BLaER1 treated with 17β-estradiol and CSF1 and Interleukin-3, amounts not matched to agents 10 nM and 100 nM (cell line): ENCODE data around the gene DTNBP1.
A peak's percentile ranks its signal among the peaks of the same experiment; 100 is the strongest.

ENCODE experiments used
- H3K27ac ChIP-seq, 11 experiments: shearing (Covaris generic); formaldehyde crosslinking; 2 replicates each; pipeline ENCODE4 v1.8.1; 2022
- H3K27me3 ChIP-seq, 11 experiments: shearing (Covaris generic); formaldehyde crosslinking; 2 replicates each; pipeline ENCODE4 v1.8.1; 2022
- H3K36me3 ChIP-seq, 11 experiments: shearing (Covaris generic); formaldehyde crosslinking; 2 replicates each; pipeline ENCODE4 v1.8.1; 2022
- H3K4me1 ChIP-seq, 10 experiments: shearing (Covaris generic); formaldehyde crosslinking; 2 replicates each; pipeline ENCODE4 v1.8.1; 2022
- H3K4me2 ChIP-seq, 11 experiments: shearing (Covaris generic); formaldehyde crosslinking; 2 replicates each; pipeline ENCODE4 v1.8.1; 2022
- H3K4me3 ChIP-seq, 10 experiments: shearing (Covaris generic); formaldehyde crosslinking; 2 replicates each; pipeline ENCODE4 v1.8.1; 2022
- H3K9ac ChIP-seq, 11 experiments: shearing (Covaris generic); formaldehyde crosslinking; 2 replicates each; pipeline ENCODE4 v1.8.1; 2022
- H3K9me3 ChIP-seq, 11 experiments: shearing (Covaris generic); formaldehyde crosslinking; replicated peaks in 1 of 11; 2 replicates each; pipeline ENCODE4 v1.8.1; 2022
- H4K20me1 ChIP-seq, 11 experiments: shearing (Covaris generic); formaldehyde crosslinking; 2 replicates each; pipeline ENCODE4 v1.8.1; 2022
- Cebpa-rat ChIP-seq, 11 experiments: shearing (Covaris generic); IDR thresholded peaks; 2 replicates each; pipeline ENCODE4 v1.8.1; 2022

Gene DTNBP1

GRCh38 chr6:15513131-15513771, 149.6 kb downstream of the DTNBP1 start:
- peaks cover 0 to 27% (median 16%) of the 10 kb centered on the region in 10 experiments; a peak in 14 of 20 replicates for H3K4me1 ChIP-seq
- no peak for TF ChIP-seq Cebpa-rat (IDR thresholded peaks at IDR 0.05)
- H3K27me3 ChIP-seq, result no peaks in the 10 kb centered on the region
- H4K20me1 ChIP-seq, result peaks cover 13 to 91% (median 72%) of the 10 kb centered on the region in 11 experiments; a peak in 21 of 22 replicates
- peak overlapping the region in 5 of 11 experiments; percentile 16 to 48 (median 35); a peak in 8 of 22 replicates for H3K27ac ChIP-seq
- no peaks in the 10 kb centered on the region for H3K9me3 ChIP-seq
- peaks cover 95 to 100% (median 99%) of the 10 kb centered on the region in 11 experiments for H3K36me3 ChIP-seq
- H3K9ac ChIP-seq, result no peak overlapping the region
- peak overlapping the region in 5 of 11 experiments; percentile 4 to 56 (median 31); a peak in 7 of 22 replicates for H3K4me2 ChIP-seq
- H3K4me3 ChIP-seq, result no peak overlapping the region

DNA sequence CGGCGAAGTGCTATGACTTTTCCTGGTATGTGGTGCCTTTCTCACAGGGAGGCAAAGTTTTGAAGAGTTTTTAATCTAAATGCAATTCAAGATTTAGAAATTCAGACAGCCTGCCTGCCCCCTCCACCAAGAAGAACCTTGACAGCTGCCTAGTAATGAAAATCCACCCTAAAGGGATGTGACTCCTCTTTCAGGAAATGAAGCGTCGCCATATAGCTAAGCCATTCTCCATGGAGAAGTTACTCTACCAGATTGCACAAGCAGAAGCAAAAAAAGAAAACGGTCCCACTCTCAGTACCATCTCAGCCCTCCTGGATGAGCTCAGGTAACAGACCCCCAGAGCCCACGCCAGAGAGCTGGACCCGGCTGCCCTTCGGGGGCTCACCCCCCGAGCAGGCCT, 150.1 kb downstream of the DTNBP1 start:
- Histone ChIP-seq H3K4me3 (no peak overlapping the region), H3K36me3 (peaks cover 95 to 100% (median 99%) of the 10 kb centered on the region in 11 experiments), H3K9ac (no peak overlapping the region), H4K20me1 (peaks cover 13 to 91% (median 71%) of the 10 kb centered on the region in 11 experiments; a peak in 21 of 22 replicates), H3K9me3 (no peaks in the 10 kb centered on the region), H3K4me1 (peaks cover 0 to 30% (median 16%) of the 10 kb centered on the region in 10 experiments; a peak in 14 of 20 replicates), H3K27me3 (no peaks in the 10 kb centered on the region), H3K27ac (peak overlapping the region in 4 of 11 experiments; percentile 16 to 48 (median 39); a peak in 6 of 22 replicates), H3K4me2 (peak overlapping the region in 5 of 11 experiments; percentile 4 to 56 (median 31); a peak in 8 of 22 replicates)
- no peak for TF ChIP-seq Cebpa-rat (IDR thresholded peaks at IDR 0.05)

GRCh38 chr6:15512126-15512525, 150.7 kb downstream of the DTNBP1 start:
- H3K36me3 ChIP-seq, result peaks cover 95 to 100% (median 99%) of the 10 kb centered on the region in 11 experiments
- H3K27me3 ChIP-seq, result no peaks in the 10 kb centered on the region
- no peak for TF ChIP-seq Cebpa-rat (IDR thresholded peaks at IDR 0.05)

GRCh38 chr6:15511248-15512125, 151.3 kb downstream of the DTNBP1 start:
- Histone ChIP-seq H3K27ac (no peak overlapping the region), H3K36me3 (peaks cover 95 to 100% (median 99%) of the 10 kb centered on the region in 11 experiments), H3K9me3 (no peaks in the 10 kb centered on the region)

More at GRCh38 chr6:15512126-15512525, 150.7 kb downstream of the DTNBP1 start:
- H3K9me3 ChIP-seq, result no peaks in the 10 kb centered on the region
- no peak overlapping the region for H3K9ac ChIP-seq
- H3K4me3 ChIP-seq, result no peak overlapping the region
- H3K27ac ChIP-seq, result no peak overlapping the region
- peaks cover 0 to 30% (median 16%) of the 10 kb centered on the region in 10 experiments; a peak in 14 of 20 replicates for H3K4me1 ChIP-seq
- peak overlapping the region in 5 of 11 experiments; percentile 4 to 56 (median 31); a peak in 3 of 22 replicates for H3K4me2 ChIP-seq
- peaks cover 19 to 91% (median 67%) of the 10 kb centered on the region in 11 experiments; a peak in 21 of 22 replicates for H4K20me1 ChIP-seq

GRCh38 chr6:15510536-15511247, 152.1 kb downstream of the DTNBP1 start:
- peak overlapping the region in 3 of 11 experiments; percentile 9 to 31 (median 13); a peak in 4 of 22 replicates for H3K27ac ChIP-seq
- peaks cover 31 to 98% (median 72%) of the 10 kb centered on the region in 11 experiments; a peak in 21 of 22 replicates for H4K20me1 ChIP-seq
- no peak overlapping the region for H3K4me3 ChIP-seq
- peaks cover 97 to 100% (median 99%) of the 10 kb centered on the region in 11 experiments for H3K36me3 ChIP-seq
- no peaks in the 10 kb centered on the region for H3K9me3 ChIP-seq
- no peaks in the 10 kb centered on the region for H3K27me3 ChIP-seq
- H3K4me2 ChIP-seq, result no peak overlapping the region
- no peak for TF ChIP-seq Cebpa-rat (IDR thresholded peaks at IDR 0.05)
- peaks cover 0 to 30% (median 16%) of the 10 kb centered on the region in 10 experiments; a peak in 14 of 20 replicates for H3K4me1 ChIP-seq
- no peak overlapping the region; a peak in 1 of 22 replicates for H3K9ac ChIP-seq

More at GRCh38 chr6:15511248-15512125, 151.3 kb downstream of the DTNBP1 start:
- no peaks in the 10 kb centered on the region for H3K27me3 ChIP-seq
- no peak overlapping the region for H3K9ac ChIP-seq
- peaks cover 26 to 92% (median 72%) of the 10 kb centered on the region in 11 experiments; a peak in 21 of 22 replicates for H4K20me1 ChIP-seq
- no peak for TF ChIP-seq Cebpa-rat (IDR thresholded peaks at IDR 0.05)
- H3K4me1 ChIP-seq, result peaks cover 0 to 30% (median 16%) of the 10 kb centered on the region in 10 experiments; a peak in 14 of 20 replicates
- H3K4me2 ChIP-seq, result no peak overlapping the region; a peak in 1 of 22 replicates
- H3K4me3 ChIP-seq, result no peak overlapping the region

- Histone ChIP-seq H4K20me1 (peaks cover 31 to 98% (median 73%) of the 10 kb centered on the region in 11 experiments; a peak in 21 of 22 replicates), H3K4me2 (no peak overlapping the region), H3K36me3 (peaks cover 97 to 100% (median 99%) of the 10 kb centered on the region in 11 experiments), H3K27me3 (no peaks in the 10 kb centered on the region), H3K27ac (peak overlapping the region in 3 of 11 experiments; percentile 9 to 31 (median 13); a peak in 4 of 22 replicates), H3K9ac (no peak overlapping the region; a peak in 1 of 22 replicates), H3K9me3 (no peaks in the 10 kb centered on the region), H3K4me3 (no peak overlapping the region), H3K4me1 (peaks cover 0 to 30% (median 13%) of the 10 kb centered on the region in 10 experiments; a peak in 14 of 20 replicates)
- TF ChIP-seq Cebpa-rat (IDR thresholded peaks at IDR 0.05), result no peak
Measured at GRCh38 chr6:15510121-15510520, 152.7 kb downstream of the DTNBP1 start.

GRCh38 chr6:15509335-15509933, 153.4 kb downstream of the DTNBP1 start:
- no peak overlapping the region for H3K4me2 ChIP-seq
- no peaks in the 10 kb centered on the region for H3K9me3 ChIP-seq
- peaks cover 0 to 30% (median 14%) of the 10 kb centered on the region in 10 experiments; a peak in 14 of 20 replicates for H3K4me1 ChIP-seq
- H3K9ac ChIP-seq, result no peak overlapping the region
- no peaks in the 10 kb centered on the region for H3K27me3 ChIP-seq
- peaks cover 34 to 98% (median 78%) of the 10 kb centered on the region in 11 experiments; a peak in 21 of 22 replicates for H4K20me1 ChIP-seq
- H3K4me3 ChIP-seq, result no peak overlapping the region
- peaks cover 97 to 100% (median 99%) of the 10 kb centered on the region in 11 experiments for H3K36me3 ChIP-seq
- H3K27ac ChIP-seq, result peak overlapping the region in 1 of 11 experiments; percentile 40; a peak in 2 of 22 replicates
- TF ChIP-seq Cebpa-rat (IDR thresholded peaks at IDR 0.05), result no peak
